ENCODE results near the gene FIBCD1. TPM values are rescaled to one million over a fixed set of nuclear protein-coding genes. Genes with fewer than 3 reads are reported as not detected.
A peak's percentile ranks its signal among the peaks of the same experiment; 100 is the strongest.

Gene FIBCD1
- total RNA-seq, 6 experiments from 2014 or later: not detected

DNA sequence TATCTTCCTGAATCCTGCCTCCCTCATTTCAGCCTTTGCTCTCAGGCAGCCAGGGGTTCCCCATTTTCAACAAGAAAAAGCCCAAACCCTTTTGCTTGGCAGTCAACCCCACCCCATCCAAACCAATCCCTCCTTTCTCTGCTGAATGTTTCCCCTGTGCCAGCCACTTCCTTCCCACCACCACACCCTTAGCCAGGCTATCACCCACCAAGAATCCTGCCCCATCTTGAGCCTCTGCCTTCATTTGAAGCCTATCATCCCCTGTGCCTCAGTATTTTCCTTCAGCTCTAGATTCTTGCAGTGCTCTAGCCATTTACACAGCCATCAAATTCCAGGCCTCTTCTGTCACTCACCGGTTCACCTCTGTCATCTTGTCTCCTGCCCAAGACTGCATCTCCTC, 15.3 kb upstream of the FIBCD1 start:
- Histone ChIP-seq H3K4me1 (no peaks in the 10 kb centered on the region), H3K27ac (no peak overlapping the region), H3K4me3 (no peak overlapping the region), H3K36me3 (no peaks in the 10 kb centered on the region), H3K27me3 (no peaks in the 10 kb centered on the region), H3K9me3 (no peaks in the 10 kb centered on the region)
- TF ChIP-seq POLR2A (IDR thresholded peaks at IDR 0.05): no peak
- TF ChIP-seq, protein P1, sequence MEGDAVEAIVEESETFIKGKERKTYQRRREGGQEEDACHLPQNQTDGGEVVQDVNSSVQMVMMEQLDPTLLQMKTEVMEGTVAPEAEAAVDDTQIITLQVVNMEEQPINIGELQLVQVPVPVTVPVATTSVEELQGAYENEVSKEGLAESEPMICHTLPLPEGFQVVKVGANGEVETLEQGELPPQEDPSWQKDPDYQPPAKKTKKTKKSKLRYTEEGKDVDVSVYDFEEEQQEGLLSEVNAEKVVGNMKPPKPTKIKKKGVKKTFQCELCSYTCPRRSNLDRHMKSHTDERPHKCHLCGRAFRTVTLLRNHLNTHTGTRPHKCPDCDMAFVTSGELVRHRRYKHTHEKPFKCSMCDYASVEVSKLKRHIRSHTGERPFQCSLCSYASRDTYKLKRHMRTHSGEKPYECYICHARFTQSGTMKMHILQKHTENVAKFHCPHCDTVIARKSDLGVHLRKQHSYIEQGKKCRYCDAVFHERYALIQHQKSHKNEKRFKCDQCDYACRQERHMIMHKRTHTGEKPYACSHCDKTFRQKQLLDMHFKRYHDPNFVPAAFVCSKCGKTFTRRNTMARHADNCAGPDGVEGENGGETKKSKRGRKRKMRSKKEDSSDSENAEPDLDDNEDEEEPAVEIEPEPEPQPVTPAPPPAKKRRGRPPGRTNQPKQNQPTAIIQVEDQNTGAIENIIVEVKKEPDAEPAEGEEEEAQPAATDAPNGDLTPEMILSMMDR (IDR thresholded peaks at IDR 0.05): no peak
- ATAC-seq (no peak), DNase-seq (no peak)
- WGBS (ENCODE audit: insufficient coverage, low coverage, low lambda C conversion rate, missing lambda C conversion rate): 73% methylated on average over 1 of the region's 1 CpG
- intact Hi-C loops (cut with DNase I): no loop called here

DNA sequence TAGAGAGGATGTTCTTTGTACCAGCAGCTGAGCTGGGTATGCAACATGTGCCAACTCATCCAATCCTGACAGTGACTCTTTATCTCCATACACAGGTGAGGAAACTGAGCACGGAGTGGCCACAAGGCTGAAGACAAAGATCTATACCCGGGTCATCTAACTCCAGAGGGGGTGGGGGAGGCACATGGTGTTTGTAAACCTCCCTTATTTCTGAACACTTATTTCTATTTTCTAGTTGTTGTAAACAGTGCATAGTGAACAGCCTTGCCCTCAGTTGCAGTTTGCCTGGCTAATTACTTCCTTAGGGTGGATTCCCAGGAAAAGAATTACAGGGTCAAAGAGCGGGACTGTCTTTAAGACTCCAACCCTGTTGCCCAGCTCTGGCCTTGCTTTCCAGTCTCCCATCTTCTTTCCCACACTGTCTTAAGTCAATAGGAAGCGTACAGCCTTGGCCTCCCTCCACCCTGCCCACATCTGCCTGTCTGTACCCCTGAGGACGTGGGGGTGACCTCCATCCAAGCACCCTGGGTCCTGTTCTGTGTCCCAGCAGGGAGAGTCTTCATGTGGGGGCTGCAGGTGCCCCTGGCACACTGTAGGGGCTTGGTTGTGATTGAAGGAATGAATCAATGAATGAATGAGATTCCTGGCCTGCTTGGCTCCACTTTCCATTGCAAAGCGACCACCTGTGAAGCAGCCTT, 13.2 kb upstream of the FIBCD1 start:
- TF ChIP-seq, protein P1 (IDR thresholded peaks at IDR 0.05): no peak
- no peak for TF ChIP-seq POLR2A (IDR thresholded peaks at IDR 0.05)
- Histone ChIP-seq H3K27me3 (no peaks in the 10 kb centered on the region), H3K27ac (no peak overlapping the region), H3K36me3 (no peaks in the 10 kb centered on the region), H3K4me3 (no peak overlapping the region), H3K4me1 (no peaks in the 10 kb centered on the region), H3K9me3 (no peaks in the 10 kb centered on the region)
- no peak for ATAC-seq
- WGBS (ENCODE audit: insufficient coverage, low coverage, low lambda C conversion rate, missing lambda C conversion rate): 62% methylated on average over 3 of the region's 6 CpGs
- intact Hi-C loops (cut with DNase I): no loop called here
- no peak for DNase-seq

DNA sequence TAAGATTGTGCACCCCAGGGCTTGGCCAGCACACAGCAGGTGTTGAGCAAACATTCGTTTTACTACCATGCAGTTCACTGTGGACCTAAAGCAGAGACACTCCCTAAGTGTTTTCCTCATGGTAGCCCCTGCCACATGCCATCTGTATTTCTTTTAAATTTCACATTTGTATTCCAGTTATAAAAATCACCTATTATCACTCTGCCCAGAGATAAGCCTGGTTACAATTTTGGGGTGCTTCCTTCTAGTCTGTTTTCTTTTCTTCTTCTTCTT, 10.9 kb upstream of the FIBCD1 start:
- Histone ChIP-seq H3K36me3 (no peaks in the 10 kb centered on the region), H3K4me1 (no peaks in the 10 kb centered on the region), H3K27ac (no peak overlapping the region), H3K27me3 (no peaks in the 10 kb centered on the region), H3K9me3 (no peaks in the 10 kb centered on the region), H3K4me3 (no peak overlapping the region)
- WGBS (ENCODE audit: insufficient coverage, low coverage, low lambda C conversion rate, missing lambda C conversion rate): no CpG with 5 or more reads among the region's 1 CpG
- DNase-seq (no peak), ATAC-seq (no peak)
- TF ChIP-seq, protein P1 (IDR thresholded peaks at IDR 0.05): no peak
- TF ChIP-seq POLR2A (IDR thresholded peaks at IDR 0.05): no peak
- intact Hi-C loops (cut with DNase I): no loop called here

DNA sequence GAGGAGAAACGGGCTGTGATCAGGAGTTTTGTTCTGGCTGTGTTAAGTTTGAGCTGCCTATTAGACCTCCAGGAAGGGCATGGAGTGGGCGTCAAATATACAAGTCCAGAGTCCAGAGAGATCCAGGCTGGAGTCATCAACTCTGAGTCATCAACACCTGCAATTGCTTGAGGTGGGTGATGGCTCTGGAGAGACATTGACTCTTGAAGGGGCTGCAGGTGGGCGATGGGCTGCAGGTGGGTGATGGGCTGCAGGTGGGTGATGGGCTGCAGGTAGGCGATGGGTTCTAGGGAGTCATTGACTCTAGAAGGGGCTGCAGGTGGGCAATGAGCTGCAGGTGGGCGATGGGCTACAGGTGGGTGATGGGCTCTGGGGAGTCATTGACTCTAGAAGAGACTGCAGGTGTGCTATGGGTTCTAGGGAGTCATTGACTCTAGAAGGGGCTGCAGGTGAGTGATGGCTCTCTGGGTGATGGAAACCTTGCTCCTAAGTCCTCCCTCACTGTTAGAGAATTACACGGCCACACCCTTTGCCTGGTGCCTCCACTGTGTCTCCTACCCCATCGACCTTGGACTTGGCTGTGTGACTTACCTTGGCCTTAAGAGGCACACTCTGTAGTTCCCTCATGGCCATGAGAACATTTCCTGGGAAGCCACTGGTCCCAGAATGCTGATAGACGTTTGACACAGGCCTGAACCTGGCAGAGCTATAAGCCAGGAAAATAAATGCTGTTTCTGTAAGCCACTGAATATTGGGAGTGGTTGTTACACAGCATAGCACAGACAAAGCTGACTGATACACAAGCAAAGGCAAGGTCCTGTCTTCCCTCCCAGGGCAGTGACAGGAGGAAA, 10.4 kb upstream of the FIBCD1 start:
- DNase-seq: no peak
- Histone ChIP-seq H3K27me3 (no peaks in the 10 kb centered on the region), H3K27ac (no peak overlapping the region), H3K4me3 (no peak overlapping the region), H3K4me1 (no peaks in the 10 kb centered on the region), H3K9me3 (no peaks in the 10 kb centered on the region), H3K36me3 (no peaks in the 10 kb centered on the region)
- peak in 1 of 4 donors; percentile 65 for ATAC-seq
- TF ChIP-seq POLR2A (IDR thresholded peaks at IDR 0.05): no peak
- TF ChIP-seq, protein P1 (IDR thresholded peaks at IDR 0.05): no peak
- intact Hi-C loops (cut with DNase I): loop anchor here in 1 of 2 donors (5.0 kb wide), 1 partner anchor 252 kb away; no protein-coding TSS in a partner anchor
- WGBS (ENCODE audit: insufficient coverage, low coverage, low lambda C conversion rate, missing lambda C conversion rate): 51% methylated on average over 4 of the region's 8 CpGs
